Stimulated activated CD8-positive, alpha-beta memory T cell treated with anti-CD3 and anti-CD28 coated beads, Interleukin-12 subunit alpha, Interleukin-12 subunit beta, amount 100 ng/mL, for 24 hours (primary cell): Measurements from ENCODE around the gene CNOT4.
"Not testable (repeated sequence)": the region's sequence is repeated elsewhere in the genome, so short reads cannot be mapped to it uniquely, and the experiment has no call there.

Experiments used
- DNase-seq: peaks from one replicate; pipeline ENCODE4 v3.0.0-alpha.2; 2020; ENCODE audit errors: extremely low read depth

Gene CNOT4

DNA sequence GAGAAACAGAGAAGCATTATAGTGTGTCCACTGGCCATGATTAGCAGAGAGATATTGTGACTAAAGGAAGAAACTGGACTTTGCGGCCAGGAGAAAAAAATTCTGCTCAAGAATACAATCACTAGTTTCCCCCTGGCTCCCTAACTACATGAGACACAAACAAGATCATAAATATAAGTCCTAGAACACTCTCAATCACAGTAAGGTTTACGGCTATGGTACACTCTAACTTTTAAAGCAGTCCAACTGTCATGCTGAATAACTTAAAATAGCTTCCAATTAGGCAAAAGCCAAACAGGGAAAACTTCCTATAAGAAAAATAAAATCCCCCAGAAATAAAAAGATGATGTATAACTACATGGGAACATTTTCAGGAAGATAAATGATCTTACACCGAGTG, 144.2 kb downstream of the CNOT4 start:
- no peak for DNase-seq

- DNase-seq = no peak
These were observed 145.7 kb downstream of the CNOT4 start for GRCh38 chr7:135364206-135364605.

GRCh38 chr7:135362871-135363270, 147.0 kb downstream of the CNOT4 start:
- no peak for DNase-seq

DNA sequence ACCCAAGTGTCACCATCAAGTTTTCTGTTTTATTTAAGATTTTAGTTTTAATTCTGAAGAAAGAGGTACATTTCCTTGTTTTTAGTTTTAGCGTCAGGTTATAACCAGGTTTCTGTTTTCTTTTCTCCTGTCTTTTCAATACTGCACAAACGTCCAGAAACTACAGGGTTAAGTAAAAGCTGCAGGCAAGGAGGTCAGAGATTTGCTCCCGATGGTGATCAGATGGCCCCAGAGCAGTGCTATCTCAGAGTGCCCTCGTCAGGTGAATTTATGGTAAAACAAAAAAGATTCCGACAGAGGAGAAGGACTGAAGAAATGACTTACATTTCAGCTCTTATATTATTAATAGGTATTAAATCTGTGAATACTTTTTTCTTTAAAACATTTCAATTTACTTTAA, 148.1 kb downstream of the CNOT4 start:
- DNase-seq = no peak

GRCh38 chr7:135359615-135360014, 150.3 kb downstream of the CNOT4 start:
- no peak for DNase-seq

DNA sequence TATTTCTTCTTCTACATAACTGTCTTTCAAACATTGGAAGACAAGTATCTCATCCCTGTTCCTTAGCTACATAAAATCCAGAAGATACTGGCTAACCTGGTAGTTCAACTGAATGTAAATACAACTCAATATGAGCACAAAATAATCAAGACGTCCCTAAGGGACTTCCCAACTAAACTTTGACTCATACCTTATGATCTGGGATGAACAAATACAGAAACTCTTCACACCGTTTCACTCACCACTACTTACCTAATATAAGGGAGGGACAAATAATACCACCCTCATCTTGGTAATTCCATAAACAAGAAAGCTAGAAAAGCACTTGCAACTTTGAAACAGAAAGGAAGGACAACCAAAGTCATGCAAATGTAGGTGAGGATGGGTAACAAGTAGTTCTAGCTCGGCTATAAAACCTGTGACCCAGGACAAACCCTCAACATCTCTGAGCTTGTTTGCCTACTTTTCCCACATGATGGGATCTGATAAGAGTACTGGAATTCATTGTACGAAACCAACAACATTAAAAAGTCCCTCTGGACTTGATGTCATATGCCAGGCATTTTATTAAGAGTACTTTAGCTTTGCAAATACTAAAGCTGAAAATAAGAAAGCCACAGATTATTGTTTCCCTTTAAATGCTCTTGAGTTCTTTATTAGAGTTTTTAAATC, 154.4 kb downstream of the CNOT4 start:
- no peak for DNase-seq

DNA sequence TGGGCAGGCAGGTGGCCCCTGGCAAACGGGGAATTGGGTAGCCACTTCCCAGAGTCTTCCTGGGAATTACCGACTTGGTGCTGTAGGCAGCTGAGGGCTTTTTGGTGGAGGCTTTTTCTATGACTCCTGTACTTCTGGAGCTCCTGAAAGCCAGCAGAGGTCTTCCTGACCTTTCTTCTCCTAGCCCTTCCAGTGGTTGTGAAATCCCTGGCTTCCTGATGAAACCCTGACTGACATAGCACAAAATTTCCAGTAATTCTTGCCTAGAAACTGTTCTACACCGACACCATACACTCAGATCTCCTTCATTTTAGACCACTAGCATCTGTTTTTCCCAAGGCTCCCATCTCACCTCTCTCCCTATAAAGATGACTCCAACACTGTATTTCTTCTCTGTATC, 156.1 kb downstream of the CNOT4 start:
- DNase-seq = no peak

- DNase-seq = no peak
These were observed 157.6 kb downstream of the CNOT4 start for GRCh38 chr7:135352285-135352684.

- not testable (repeated sequence) for DNase-seq
These were observed 158.8 kb downstream of the CNOT4 start for GRCh38 chr7:135351070-135351469.

- DNase-seq = no peak
These were observed 160.2 kb downstream of the CNOT4 start for GRCh38 chr7:135349746-135350145.

- no peak for DNase-seq
These were observed 161.4 kb downstream of the CNOT4 start for GRCh38 chr7:135348493-135348892.

DNA sequence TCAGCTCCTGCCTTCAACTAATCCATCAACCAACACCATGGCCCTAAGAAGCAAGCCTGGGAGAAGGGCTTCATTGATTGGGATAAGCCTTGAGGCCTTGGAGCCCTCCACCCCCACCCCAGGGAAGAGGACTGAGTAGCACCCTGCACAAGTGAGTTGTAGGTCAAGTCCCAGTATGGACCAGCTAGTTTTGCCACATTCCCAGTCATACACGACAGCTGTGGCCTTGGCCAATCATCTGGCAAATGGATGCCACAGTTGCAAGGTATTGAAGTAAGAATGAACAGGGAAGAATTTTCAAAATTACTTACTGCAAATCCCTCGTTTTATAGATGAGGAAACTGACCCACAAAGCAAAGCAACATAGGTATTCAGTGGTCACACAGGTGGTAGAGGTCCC, 166.5 kb downstream of the CNOT4 start:
- no peak for DNase-seq

DNA sequence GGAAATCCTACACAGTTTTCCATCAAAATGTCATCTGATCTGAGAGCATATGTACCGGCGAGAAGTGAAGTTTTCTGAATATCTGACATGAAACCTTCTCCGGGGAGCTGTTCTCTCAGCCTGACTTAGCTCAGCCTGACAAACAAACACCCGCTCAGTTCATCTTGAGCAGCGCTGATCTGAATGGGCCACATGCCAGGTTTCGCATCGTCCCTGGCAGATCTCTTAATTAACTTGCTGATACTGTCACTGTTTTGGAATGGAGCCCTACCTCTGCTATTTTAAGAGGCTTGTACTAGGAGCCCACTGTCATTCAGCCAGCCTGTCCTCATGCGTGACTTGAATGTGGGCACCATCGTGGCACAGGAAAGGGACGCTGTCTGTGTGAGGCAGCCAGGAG, 167.0 kb downstream of the CNOT4 start:
- DNase-seq = no peak

DNA sequence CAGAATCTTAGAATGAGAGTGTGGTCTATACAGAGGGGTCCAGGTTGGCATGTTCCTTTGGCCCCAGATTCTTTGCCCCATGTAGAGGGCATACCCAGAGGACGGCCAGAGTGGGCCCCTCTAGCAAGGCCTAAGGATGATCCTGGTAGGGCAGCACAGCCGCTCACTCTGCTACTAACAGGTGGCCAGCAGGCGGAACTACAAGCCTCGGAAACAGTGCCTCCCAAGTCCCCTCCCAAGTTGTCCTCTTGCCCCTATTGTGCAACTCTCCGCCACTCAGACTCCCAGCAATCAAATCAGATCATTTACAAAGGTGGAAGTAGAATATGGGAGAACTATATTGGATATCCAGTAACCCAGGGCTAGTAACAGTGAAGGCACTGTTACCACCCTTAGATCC, 168.9 kb downstream of the CNOT4 start:
- DNase-seq = no peak

- no peak for DNase-seq
These were observed 171.8 kb downstream of the CNOT4 start for GRCh38 chr7:135337977-135338550.

- no peak for DNase-seq
These were observed 172.4 kb downstream of the CNOT4 start for GRCh38 chr7:135337506-135337905.

GRCh38 chr7:135335628-135336139, 174.2 kb downstream of the CNOT4 start:
- DNase-seq = no peak

- no peak for DNase-seq
These were observed 174.9 kb downstream of the CNOT4 start for GRCh38 chr7:135334830-135335543.

DNA sequence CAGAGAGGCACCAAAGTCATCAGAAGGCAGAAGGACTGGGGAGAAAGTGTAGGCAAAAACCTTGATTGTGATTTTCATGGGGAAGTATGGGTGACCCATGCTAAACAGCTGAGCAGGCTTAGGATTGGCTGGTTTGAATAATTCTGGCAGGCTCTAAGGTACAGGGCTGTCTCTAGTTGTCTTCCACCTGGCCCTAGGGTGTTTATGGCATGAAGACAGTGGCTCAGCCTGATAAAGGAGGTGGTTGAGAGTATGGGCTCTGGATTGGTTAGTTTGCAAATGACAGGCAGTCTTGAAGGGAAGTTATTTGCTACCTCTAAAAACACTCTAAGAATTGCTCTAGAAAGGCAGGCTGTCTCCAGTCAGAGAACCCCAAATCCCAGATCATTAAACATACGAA, 176.0 kb downstream of the CNOT4 start:
- no peak for DNase-seq

DNA sequence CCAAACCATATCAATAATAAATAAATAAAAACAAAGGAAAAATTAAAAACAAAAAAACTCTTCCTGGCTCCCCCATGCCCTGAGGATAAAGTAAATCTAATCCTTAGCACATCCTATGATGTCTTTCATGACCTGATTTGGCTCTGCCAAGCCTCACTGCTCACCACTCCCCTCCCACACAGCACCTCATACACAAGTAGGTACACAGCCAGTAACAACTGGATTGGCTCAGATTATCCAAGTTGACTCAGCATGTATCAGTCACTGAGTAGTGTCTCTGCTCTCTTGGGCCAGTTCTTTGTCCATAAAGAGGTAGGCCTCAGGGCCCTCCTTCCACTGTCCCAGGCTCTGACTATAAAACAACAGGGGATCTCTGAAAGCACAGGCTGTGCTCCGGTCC, 176.7 kb downstream of the CNOT4 start:
- DNase-seq = no peak

DNA sequence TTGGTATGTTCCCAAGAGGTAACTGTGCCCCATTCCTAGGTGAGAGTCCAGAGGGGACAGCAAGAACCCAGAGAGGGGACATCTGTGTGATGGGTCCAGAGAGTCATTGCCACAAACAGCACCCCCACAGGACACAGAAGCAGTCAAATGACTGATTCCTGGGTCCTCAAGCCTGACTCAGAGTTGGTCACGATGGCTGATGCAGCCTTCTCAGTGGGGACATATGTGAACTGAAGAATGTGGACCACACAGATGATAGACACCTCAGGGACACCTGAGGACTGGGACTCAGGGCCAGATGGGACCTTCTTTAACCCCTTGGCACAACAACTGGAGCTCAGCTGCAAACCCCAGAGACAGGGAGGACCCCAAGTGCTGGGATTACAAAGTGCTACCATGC, 179.8 kb downstream of the CNOT4 start:
- no peak for DNase-seq

GRCh38 chr7:135328526-135328925, 181.4 kb downstream of the CNOT4 start:
- no peak for DNase-seq

DNA sequence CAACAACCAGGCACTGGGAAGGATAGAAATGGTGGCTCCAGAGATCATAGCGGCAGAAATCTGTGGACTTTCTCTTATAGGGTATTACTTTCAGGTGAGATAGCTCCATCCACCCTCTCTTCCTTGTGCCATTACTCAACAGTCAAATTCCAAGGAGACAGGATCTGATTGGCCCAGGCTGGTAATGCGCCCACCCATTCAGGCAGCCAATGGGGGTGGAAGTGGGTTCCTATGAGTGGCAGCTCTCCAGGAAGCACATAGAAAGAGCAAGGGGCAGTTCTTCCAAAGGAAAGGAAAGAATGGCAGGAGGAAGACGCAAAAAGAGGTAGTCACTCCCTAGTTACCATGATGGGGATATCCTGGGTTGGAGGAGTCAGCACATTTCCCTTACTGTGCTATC, 181.8 kb downstream of the CNOT4 start:
- no peak for DNase-seq
